NCI-H510A (cell line): Measurements from ENCODE around the gene TMEM187.

Experiments
- DNase-seq: peaks from one replicate; lab custom pipeline; 2025; lab: John Stamatoyannopoulos, UW

The TMEM187 gene

DNA sequence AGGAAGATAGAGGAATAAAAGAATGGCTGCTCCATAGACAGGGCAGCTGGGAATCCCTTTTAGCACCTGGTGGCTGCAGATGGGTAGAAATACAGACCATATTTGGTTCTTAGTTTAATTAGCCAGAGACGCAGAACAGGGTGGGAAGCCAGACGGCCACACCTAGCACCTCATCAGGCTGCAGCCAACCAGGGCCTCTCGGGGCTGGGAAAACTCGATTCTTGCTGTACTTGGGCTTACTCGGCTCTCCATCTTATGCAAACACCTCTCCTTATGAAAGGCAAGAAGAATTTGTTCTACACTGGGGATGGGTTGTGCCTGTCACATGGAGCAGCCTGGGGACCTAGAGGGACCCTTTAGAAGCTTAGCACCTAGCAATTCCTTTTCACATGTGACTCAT, 27.5 kb downstream of the TMEM187 start:
- no peak for DNase-seq

DNA sequence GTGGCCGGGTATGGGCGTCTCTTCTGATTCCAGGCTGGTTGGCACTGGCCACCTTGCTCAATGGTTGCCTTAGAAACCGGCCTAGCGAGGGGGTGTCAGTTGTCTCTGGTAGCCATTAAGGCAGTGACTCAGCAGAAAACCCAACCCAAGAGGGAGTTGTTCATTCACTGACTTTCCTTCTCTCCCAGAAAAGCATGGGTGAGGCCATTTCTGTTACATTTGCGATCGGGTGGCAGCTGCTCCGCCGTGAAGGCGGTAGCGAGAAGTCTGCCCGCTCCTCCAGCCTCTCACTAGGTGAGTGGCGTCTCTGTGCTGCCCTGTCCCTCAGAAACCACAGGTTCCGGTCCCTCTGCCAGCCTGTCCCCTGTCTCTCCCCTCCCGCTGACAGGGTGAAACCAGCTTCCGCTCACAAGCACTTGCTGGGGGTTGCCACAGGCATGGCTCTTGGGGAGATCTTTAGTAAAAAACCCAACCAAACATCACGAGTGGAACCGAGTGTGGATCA, 29.7 kb downstream of the TMEM187 start:
- DNase-seq, result no peak

DNA sequence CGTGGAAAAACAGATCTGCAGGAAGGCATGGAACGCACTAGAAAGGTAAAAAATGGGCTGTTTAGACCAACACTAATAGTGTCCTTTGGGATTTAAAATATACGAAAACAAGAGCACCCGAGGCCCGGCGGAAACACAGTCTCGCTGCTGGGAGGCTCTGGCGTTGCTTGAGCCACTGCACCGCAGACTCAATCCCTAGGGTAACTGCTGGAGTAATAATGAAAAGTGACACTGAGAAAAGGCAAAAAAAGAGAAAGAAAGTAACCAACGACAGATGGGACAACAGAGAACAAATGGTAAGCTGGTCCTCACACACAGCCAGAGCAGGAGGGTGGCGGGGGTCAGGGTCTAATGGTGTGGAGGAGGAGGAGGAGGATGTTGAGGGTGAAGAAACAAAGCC, 31.8 kb downstream of the TMEM187 start:
- no peak for DNase-seq

DNA sequence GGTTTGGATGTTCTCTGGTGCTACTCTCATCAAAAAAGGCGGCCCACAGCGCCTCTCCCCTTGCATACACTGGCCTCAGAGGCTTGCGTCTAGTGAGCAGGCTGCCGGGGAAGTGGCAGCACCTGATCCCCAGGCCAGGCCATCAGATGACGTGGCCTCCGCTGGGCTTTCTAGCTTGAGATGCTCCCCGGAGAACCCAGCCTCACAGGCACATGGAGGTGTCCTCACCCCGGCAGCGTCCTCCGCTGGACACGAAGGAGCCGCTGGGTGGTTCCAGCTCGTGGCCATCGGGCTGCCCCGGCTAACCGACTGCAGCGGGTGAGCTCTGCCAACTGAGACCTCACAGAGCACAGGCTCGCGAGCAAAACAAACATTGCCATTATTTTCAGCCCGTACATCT, 34.4 kb downstream of the TMEM187 start:
- DNase-seq, result no peak

DNA sequence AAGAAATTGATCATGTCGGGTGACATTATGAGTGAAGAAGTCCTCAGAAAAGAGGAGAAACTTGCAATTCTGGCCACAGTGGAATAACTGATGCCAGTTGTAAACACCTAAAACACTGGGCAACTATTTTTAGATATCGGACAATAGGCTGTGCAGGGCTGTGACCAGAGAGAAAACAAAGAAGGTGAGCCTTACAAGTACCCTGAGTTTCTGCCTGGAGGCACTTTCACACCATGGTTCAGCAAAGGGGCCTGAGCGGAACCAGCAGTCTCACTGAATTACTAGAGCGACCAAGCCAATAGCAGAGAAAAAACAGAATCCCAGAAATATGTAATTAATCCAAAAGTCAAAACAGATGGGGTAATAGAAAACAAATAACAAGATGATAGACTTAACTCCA, 36.0 kb downstream of the TMEM187 start:
- DNase-seq, result no peak

DNA sequence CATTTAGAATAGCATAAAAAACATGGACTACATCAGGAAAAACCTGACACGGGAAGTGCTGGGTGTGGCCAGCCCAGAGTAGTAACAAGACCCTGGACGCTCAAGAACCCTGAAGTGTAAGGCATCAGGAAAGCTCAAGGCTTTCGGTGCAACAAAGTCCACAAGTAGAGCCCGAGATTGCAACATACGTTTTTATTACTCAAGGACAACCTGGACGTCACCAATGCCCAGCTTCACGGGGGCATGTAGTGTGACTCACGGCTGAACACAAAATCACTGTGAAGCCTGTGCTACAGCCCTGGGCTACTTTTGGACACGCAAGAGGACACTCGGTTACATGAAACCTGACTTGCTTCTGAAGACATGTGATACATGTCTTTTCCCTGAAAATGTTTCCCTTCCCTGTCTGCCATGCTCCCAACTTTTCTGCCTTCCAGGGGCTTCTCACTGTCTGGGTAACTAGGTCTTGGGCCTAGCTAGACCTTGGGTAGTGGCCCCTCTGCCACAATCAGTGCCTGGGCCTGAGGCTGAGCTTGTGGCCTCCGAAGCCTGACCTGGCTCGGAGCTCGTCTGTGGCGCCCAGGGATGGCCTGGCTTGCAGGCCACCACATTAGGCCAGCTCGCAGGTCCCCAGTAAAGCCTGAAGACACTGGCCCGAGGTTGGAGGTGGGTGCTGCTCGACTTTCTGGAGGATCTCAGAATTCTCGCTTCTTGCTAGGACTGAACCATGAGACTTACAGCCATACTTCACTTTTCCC, 38.0 kb downstream of the TMEM187 start:
- no peak for DNase-seq

DNA sequence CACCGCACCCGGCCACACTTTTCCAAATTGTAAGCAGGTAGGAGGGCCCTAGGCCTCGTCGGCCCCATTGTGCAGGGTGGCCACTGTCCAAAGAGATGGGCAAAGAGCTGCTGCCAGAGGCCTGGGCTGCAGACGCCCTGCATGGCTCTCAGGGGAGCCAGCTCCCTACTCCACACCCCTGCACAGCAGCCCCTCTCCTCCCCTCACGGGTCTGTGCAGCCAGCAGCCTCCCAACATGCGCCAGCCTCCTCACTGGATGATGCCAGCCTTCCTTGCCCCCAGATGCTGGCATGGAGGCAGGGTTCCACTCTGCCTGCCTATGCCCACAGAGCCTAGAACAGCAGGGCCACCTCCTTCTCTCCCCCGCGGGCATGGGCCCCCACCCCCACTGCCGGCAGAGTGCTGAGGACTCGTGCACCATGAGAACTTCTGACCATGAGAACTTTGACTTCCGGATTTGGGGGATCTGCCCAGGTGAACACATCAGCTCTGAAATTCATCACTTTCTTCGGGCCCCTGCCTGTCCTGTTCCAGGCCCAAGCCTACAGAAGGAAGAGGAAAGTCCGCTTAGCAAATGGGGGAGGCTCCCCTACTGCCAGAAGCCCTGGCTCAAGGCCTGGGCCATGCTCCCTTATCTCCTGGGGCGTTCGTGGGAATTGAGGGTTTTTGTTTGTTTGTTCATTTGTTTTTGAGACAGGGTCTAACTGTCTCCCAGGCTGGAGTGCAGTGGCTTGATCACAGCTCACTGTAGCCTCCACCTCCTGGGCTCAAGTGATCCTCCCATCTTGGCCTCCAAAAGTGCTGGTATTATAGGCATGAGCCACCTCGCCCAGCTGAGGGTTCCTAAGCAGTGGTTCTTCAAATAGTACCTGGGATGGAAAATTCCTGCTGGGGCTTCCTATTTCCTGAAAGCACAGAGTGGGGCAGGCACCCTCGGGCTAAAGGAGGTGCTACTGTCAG, 39.1 kb downstream of the TMEM187 start:
- no peak for DNase-seq

DNA sequence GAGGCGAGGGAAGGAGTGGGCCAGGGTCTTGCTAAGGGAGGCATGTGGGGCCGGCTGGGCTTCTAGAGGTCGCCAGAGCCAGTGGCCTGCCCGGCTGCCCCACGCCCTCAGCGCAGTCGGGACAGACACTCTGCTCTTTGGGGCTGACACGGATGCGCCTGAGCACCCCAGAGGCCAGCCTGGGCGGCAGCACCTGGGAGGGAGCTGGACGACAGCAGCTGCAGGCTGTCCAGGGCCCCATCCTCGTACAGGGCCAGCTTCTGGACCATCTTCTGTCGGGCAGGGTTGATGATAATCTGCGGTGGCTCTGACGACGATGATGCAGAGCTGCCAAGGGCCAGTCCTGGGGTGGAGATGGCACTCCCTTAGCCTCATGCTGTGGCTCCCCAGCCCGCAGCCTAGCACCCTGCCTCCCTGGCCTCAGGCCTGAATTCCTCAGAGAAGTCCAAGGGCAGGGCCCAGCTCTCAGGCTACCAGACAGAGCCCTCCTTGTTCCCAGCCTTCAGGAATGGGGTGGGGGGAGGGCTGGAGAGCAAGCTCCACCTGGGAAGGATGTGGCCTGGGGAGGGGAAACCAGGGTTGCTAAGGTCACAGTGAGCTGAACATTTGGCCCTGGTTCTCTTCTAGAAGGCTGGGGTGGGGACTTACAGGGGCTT, 39.9 kb downstream of the TMEM187 start:
- no peak for DNase-seq

DNA sequence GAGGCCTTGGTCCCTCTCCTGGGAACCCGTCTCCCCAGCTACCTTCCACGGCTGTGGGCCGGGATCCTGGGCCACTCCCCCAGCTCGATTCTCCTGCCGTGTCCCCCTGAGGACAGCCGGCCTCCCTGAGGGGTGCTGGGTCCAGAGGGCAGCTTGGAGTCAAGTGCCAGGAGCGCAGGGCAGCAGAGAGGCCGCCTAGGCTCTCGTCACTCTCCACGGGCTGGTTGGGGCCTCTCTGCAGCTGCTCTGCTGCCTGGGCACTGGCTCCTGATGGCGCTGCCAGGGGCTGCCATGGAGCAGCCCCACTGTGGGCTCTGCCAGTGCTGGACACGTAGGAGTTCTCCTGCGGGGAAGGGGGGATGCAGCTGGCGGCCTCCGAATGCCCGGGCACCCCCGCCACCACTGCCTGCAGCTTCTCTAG, 40.5 kb downstream of the TMEM187 start:
- DNase-seq, result no peak

DNA sequence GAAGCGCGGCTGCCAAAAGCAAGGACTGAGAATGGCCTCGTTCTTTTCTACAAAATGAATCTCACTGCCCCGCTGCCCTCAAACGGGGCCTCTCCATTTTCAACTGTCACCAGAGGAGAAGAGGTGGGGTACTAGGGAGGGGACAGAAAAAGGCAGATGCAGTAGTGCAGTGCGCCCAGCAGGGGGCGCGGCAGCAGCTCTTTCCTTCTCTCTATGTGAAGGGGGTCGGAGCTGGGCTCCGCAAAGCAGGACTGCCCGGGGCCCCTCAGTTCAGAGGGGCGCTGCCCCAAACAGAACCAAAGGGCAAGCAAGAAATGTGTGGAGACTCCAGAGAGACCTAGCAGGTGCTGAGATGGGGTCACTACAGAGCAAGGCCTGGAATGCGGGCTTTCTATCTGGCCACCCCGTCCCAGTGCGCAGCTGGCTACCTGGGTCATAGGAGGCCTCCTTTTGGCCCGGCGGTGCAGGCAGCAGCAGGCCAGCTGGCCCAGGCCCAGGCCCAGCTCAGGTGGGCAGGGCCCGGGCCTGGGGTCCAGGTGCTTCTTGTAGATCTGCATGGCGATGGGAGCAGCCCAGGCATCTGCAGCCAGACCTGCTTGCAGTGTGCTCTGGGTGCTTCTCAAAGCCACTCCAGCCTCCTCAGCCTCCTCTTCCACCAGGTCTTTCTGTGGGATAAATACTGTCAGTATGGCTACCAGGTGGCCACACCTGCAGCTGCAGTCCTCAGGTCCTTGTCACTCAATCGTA, 41.2 kb downstream of the TMEM187 start:
- no peak for DNase-seq

DNA sequence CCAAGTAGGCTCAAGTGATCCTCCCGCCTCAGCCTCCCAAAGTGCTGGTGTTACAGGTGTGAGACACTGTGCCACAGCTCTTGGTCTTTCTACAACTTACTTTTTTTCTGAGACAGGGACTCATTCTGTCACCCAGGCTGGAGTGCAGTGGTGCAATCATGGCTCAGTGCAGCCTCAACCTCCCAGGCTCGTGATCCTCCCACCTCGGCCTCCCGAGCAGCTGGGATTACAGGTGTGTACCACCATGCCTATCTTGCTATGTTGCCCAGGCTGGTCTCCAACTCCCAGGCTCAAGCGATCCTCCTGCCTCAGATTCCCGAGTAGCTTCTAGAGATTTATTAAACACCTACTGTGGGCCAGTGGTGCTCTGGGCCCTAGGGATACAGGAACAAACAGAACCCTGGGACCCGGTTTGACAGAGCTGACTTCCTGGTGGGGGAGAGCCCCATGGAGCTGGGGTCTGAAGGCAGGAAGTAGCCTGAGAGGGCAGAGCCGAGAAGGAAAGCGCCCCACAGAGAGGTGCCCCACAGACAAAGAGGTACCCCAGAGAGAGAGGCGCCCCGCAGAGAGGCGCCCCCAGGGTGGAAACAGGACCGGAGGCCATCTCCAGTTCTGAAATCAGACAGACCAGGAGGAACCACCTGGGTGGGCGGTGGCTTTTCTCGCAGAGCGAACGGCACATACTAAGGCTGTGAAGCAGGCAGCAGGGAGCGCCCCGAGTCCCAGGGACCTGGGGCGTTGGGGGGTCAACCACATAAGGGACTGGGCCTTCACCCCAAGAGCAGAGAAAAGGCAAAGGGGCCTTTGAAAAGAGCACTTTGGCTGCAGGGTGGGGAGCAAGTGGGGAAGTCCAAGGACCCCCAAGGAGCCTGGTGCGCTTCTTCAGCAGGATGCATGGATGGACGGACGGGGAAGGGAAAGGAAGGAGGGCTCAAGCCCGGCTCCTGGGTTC, 42.2 kb downstream of the TMEM187 start:
- no peak for DNase-seq

DNA sequence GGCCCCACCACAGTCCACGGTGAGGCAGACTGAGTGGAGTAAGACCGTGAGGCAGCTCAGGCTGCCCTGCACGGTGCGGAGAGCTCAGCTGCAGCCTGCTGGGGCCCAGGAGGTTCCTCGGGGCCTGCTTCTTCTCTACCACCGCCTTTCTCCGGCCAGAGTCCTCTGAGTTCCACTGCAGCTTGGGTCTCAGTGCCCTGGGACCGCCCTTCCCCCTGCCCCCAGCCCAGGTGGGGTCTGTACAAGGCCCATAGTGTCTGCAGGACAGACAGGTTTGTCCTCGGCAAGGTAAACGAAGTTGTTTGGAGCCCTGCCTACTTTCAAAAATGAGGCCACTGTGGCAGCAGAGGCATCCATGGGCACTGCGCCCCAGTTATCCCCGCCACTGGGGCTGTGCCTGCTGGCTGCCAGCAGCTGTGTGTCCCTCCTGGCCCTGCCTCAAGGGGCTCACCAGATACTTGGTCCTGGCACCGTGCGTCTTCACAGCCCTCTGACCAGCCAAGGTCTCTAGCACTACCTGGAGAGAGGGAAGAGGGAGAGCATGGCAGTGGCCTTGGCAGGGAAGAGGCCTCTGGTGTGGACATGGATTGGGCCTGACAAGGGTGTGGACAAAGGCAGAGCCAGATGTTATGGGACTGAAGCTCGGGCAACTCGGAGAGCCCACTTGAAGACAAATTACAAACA, 43.2 kb downstream of the TMEM187 start:
- no peak for DNase-seq

DNA sequence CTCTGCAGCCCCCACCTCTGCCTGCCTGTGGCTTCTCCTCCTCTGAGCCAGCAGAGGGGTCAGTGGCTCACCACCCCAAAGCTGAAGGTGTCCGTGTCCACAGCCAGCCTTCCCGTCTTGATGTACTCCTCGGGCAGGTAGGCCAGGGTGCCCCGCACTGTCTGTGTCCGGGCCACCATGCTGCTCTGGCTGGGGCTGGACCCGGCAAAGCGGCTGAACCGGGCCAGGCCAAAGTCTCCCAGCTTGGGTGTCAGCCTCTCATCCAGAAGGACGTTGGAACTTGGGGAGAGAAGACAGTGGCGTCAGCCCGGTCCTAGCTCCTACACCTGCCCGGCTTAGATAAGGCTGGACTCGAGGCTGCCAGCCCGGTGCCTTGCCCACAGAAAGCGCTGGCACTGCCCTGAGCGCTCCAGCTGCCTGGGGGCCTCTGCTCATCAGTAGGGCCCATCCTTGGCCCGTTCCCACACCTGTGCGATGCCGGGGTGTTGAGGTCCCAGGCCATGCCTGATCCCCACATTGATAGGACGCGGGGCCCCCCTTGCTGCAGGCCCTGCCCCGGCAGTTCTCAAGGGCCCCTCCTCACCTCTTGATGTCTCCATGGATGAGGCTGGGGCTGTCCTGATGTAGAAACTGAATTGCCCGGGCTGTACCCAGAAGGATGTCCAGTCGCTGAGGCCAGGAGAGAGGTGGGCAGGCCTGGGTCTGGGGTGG, 44.0 kb downstream of the TMEM187 start:
- DNase-seq, result no peak

DNA sequence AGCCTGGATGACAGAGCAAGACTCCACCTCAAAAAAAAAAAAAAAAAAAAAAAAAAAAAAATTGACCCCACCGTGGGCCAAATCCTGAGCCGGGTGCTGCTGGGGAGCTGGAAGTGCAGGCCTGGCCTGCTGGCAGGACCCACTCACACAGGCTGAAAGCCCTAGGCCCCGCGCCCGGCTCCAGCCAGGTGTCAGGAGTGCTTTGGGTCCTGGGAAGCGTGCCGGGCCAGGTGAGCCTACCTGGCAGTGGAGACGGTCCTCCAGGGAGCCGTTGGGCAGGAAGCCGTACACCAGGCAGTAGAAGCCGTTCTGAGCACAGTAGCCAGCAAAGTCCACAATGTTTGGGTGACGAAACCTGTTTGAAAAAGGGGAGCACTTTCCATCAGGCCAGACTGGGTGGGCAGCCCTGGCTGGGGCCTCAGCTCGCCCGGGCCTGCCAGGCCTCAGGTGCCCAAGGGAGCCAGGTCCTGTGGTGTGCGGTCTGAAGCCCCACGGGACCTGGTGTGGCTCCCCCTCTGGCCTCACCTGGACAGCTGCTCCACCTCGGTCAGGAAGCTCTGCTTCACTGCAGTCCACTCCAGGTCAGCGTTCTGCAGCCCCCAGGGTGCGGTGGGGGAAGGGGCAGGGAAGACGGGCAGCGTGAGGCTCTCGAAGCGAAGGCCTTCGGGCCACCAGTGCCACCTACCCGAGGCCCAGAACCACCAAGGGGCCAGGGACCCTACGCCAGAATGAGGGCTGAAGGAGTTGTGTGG, 45.4 kb downstream of the TMEM187 start:
- no peak for DNase-seq

DNA sequence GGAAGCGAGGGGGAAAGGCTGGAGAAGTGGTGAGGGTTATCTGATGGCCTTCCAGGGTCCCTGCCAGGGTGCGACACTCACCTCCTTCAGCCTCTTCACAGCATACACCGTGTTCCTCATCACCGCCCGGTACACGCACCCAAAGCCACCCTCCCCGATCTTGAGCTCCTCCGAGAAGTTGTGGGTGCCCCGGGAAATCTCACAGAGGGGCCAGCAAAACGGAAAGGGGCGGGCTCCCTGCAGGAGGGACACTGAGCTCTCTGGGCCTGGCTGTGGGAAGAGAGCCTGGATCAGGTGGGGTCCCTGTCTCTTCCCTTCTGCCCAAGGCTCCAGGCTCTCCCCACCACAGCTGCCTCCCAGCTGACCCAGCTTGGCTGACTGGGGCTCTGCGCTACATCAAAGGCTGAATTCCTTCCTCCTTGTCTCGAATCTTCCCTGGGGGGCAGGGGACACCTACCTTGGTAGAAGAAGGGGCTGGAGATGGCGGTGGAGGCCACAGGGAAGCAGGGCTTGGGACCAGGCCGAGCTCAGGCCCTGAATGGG, 46.0 kb downstream of the TMEM187 start:
- no peak for DNase-seq

DNA sequence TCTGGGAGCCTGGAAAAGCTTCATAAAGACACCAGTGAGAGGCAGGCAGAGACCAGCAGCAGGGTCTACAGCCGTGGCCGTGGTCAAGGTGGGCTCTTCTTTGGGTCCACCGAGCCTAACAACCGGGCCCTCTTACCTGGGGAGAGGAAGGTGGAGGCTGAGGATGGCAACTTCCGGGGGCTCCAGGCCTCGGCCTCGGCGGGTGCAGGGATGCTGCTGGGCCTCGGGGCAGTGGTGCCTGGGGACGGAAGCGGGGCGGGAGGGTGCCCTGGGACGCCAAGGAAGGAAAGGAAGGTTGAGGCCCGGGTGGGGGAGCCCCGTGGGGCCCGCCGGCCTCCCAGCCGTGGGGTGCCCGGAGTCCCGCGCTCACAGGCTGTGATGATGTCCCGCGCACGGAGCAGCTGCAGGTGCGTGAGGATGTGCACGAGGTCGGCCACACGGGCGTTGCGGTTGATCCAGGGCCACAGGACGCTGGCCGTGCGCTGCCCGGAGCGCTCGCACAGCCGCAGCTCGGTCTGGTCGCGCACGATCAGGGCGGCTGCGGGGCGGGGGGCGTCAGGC, 46.6 kb downstream of the TMEM187 start:
- no peak for DNase-seq

DNA sequence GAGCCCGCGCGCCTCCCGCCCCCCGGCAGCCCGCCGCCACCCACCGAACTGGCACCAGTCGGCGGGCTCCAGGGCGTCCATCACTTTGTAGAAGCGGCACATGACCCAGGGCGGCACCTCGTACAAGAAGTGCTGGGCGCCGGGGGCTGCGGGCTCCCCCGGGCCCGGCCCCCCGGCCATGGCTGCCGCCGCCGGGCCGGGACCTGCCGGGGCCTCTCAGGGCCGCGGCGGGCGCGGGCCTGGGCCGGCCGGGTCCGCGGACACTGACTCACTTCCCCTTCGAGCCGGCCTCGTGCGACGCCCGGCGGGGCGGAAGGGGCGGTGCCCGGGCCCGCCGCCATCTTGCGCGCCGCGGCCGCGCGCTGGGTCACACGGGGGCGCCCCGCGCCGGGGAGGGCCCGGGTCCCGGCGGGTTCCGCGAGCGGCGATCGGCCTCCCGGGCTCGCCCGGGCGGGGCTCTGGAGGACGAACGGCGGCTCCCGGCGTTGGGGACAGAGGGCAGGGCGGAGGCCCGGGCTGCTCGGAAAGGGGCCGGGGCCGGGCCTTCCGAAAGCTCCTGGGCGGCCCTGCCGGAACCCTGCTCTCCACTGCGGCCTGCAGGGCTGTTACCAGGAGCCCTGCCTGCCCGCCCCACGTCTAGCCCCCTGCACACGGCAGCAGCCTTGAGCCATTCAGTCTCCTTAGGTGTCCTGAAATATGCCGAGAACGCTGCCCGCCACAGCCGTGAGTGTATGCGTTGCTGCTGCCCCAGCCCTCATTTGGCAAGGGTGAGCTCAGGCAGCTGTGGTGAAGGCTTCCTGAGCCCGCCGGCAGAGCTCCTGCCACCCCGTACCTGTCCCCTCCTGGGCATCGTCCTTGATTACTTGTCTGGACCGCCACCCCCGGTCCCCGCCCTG, 47.3 kb downstream of the TMEM187 start, which contains the start of gene IRAK1:
Gene IRAK1, minus strand, starts transcription at position 270 of the 896 bp plus-strand sequence. Its CDS starts 90 bp downstream, at position 180.
- DNase-seq, result peak; percentile 24
